ENCODE measurements around the gene ZBTB45. TPM values are rescaled to one million over a fixed set of nuclear protein-coding genes. Genes with fewer than 3 reads are reported as not detected.
A peak's percentile ranks its signal among the peaks of the same experiment; 100 is the strongest.

Gene ZBTB45
- total and polyA plus RNA-seq, 2 donors (not counting 1 experiment from before 2014, with no cell fraction given): 12.6 to 20.9 TPM

DNA sequence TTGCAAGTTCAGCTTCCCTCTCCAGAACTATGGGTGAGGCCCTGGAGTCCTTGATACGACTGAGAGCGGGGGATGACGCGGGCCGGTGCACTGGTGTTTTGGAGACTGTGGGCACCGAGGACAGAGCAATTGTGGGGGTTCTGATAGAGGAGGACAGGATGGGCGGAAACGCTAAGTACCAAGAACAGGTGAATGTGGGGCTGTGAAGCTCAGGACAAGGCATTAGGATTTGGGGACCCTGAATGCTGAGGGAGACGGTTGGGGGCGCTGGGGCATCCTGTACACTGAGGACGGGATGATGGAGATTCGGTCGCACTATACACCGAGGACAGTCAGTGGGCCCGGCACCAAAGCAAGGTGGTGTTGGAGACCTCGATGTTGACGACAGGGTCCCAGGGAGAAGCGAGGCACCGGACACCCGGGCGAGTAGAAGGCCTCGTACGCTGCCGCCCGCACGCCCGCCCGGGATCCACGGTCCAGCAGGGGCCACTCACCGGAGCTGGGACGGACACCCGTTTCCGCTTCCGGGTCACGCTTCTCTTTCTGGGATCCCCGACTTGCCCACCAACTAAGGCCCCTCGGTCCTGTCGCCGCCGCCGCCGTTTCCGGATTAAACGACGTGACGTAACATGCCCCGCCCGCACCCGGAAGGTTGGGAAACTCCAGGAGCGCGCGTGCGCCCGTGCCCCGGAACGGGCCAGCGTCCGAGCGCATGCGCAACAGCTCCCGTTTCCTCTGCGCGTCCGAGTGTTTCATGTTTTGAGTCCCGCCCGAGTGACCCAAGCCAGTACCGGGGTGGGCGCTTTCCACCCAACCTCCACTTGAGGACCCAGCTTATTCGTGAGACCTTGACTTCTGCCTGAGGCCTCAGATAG is 35.1 kb upstream of the ZBTB45 start, which contains the start of gene CHMP2A:
CHMP2A (minus strand) TSS at position 612 of the 875 bp plus-strand sequence. CDS start 893 bp downstream, outside the sequence.
- Mint-ChIP-seq H3K9me3 (ENCODE audit: insufficient read depth) (no peaks in the 10 kb centered on the region), H3K27me3 (no peaks in the 10 kb centered on the region), H3K4me1 (peaks cover 57% of the 10 kb centered on the region), H3K27ac (peak within 1 kb of the TSS; percentile 99), H3K4me3 (peak within 1 kb of the TSS; percentile 98)
- peak; percentile 99 for DNase-seq
- Histone ChIP-seq H3K4me3 (ENCODE audit: control extremely low read depth in 1 of 5, extremely low read depth in 1 of 5, insufficient read depth in 1 of 5, low read depth in 2 of 5, low read length in 4 of 5) (peak within 1 kb of the TSS; percentile 73 to 94 (median 76)), H3K79me2 (ENCODE audit: control insufficient read depth, insufficient read depth, low read length) (peaks cover 43% of the 10 kb centered on the region), H3K36me3 (replicated peaks in 1 of 2; ENCODE audit: control extremely low read depth in 1 of 2, control insufficient read depth in 1 of 2, extremely low read depth in 1 of 2, insufficient read depth in 2 of 2, low read length in 1 of 2) (peaks cover 6 to 44% of the 10 kb centered on the region in 2 experiments), H4K20me1 (ENCODE audit: control insufficient read depth, insufficient read depth, low read length, poor library complexity, severe bottlenecking) (peaks cover 29% of the 10 kb centered on the region), H3K27me3 (replicated peaks in 1 of 4; ENCODE audit: control extremely low read depth in 1 of 4, control insufficient read depth in 3 of 4, insufficient read depth in 4 of 4, low read length in 3 of 4) (no peaks in the 10 kb centered on the region), H3K9me3 (ENCODE audit: control extremely low read depth in 1 of 3, control insufficient read depth in 2 of 3, insufficient read depth in 1 of 3, low read length in 2 of 3) (no peaks in the 10 kb centered on the region), H2AFZ (ENCODE audit: insufficient read depth, low read depth, low read length, poor library complexity, severe bottlenecking) (peak within 1 kb of the TSS; percentile 79), H3K9ac (ENCODE audit: low read length) (peak within 1 kb of the TSS; percentile 83), H3K27ac (ENCODE audit: low read length in 2 of 2) (peak within 1 kb of the TSS; percentile 94 to 98), H3K4me1 (ENCODE audit: control insufficient read depth in 2 of 2, insufficient read depth in 2 of 2, low read length in 2 of 2) (peaks cover 29 to 43% of the 10 kb centered on the region in 2 donors), H3K4me2 (replicated peaks; ENCODE audit: low read depth, low read length, poor library complexity, severe bottlenecking) (peak within 1 kb of the TSS; percentile 76)
- peak; percentile 35 for ATAC-seq (ENCODE audit: low read depth)
- ChIA-PET POLR2A (interaction anchor here (0.8 to 2.4 kb wide), 7 partner anchors 8 to 276 kb away, joined by 3 to 29 read pairs (median 9); partner anchors contain the start of genes MZF1, TRIM28, ZBTB45 and ZNF8), CTCF (interaction anchor here (0.6 to 3.3 kb wide), 5 partner anchors 10 to 35 kb away, joined by 3 to 20 read pairs (median 6); partner anchors contain the start of genes TRIM28 and ZBTB45)
- 1% methylated on average over 69 of the region's 69 CpGs for WGBS (ENCODE audit: insufficient coverage)
- intact Hi-C loops (cut with micrococcal nuclease): loop anchor here (1.0 kb wide), 2 partner anchors 10 to 35 kb away; partner anchors contain the start of genes TRIM28 and ZBTB45
- TF ChIP-seq, protein P1, sequence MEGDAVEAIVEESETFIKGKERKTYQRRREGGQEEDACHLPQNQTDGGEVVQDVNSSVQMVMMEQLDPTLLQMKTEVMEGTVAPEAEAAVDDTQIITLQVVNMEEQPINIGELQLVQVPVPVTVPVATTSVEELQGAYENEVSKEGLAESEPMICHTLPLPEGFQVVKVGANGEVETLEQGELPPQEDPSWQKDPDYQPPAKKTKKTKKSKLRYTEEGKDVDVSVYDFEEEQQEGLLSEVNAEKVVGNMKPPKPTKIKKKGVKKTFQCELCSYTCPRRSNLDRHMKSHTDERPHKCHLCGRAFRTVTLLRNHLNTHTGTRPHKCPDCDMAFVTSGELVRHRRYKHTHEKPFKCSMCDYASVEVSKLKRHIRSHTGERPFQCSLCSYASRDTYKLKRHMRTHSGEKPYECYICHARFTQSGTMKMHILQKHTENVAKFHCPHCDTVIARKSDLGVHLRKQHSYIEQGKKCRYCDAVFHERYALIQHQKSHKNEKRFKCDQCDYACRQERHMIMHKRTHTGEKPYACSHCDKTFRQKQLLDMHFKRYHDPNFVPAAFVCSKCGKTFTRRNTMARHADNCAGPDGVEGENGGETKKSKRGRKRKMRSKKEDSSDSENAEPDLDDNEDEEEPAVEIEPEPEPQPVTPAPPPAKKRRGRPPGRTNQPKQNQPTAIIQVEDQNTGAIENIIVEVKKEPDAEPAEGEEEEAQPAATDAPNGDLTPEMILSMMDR (IDR thresholded peaks at IDR 0.05): no peak
- no peak for TF ChIP-seq EZH2 (IDR thresholded peaks at IDR 0.05; ENCODE audit: borderline replicate concordance, insufficient read depth, low read depth, low read length, poor library complexity, severe bottlenecking)
